GM12878 (cell line): Measurements from ENCODE around the gene FTO. TPM values are rescaled to one million over a fixed set of nuclear protein-coding genes. Genes with fewer than 3 reads are reported as not detected.

ENCODE experiments used
- ATAC-seq: fragments of 200-7000 bp; cut with Tn5 transposase; 3 replicates; pipeline ENCODE4 v1.9.1; 2020; ENCODE audit warnings: mild to moderate bottlenecking, moderate library complexity
- BruUV-seq: library from RNA; stranded (reverse); fragments of 400-500 nt; replicated peaks from 2 replicates; lab custom pipeline; 2021; lab: Mats Ljungman, UMichigan
- CTCF ChIA-PET: fragments of 300-600 bp; sonication (Branson Sonifier 250); formaldehyde crosslinking; extraction: SDS; loops from one replicate; lab custom pipeline; 2021; ENCODE audit warnings: inconsistent platforms; lab: Yijun Ruan, JAX
- POLR2A ChIA-PET: fragments of 350-600 bp; formaldehyde crosslinking; extraction: SDS; loops from one replicate; lab custom pipeline; 2021; ENCODE audit warnings: inconsistent platforms; lab: Charles Lee
- RAD21 ChIA-PET: fragments of 300-600 bp; sonication (Branson Sonifier 250); formaldehyde crosslinking; loops from one replicate; lab custom pipeline; 2023; ENCODE audit warnings: antibody characterized with exemption; ENCODE audit not compliant: unreplicated experiment; lab: Charles Lee
- SMC1A ChIA-PET: fragments of 300-600 bp; sonication (Branson Sonifier 250); formaldehyde crosslinking; loops from one replicate; lab custom pipeline; 2023; ENCODE audit not compliant: unreplicated experiment, uncharacterized antibody; lab: Charles Lee
- DNase-seq: peaks from one replicate; pipeline ENCODE4 v3.0.0-alpha.2; 2011; ENCODE audit warnings: low read depth, low spot score
- FAIRE-seq: peaks from 3 replicates; lab custom pipeline; 2011; peaks lifted over from hg19 to GRCh38; lab: Jason Lieb, UNC
- H2AFZ ChIP-seq: 2 replicates; pipeline ENCODE4 v1.6.0; 2011; ENCODE audit warnings: low read depth, low read length, control low read depth; ENCODE audit not compliant: control insufficient read depth
- H3K27ac ChIP-seq: 2 replicates; pipeline ENCODE4 v1.5.1; 2011; ENCODE audit warnings: control low read depth; ENCODE audit not compliant: control insufficient read depth, insufficient read depth
- H3K27me3 ChIP-seq, 2 experiments: replicated peaks in 1 of 2; 2 replicates each; pipeline versions ENCODE4 v1.6.0 to v1.6.1; 2011; ENCODE audit warnings: low read length in 1 of 2; ENCODE audit not compliant: control insufficient read depth in 2 of 2, insufficient read depth in 2 of 2
- H3K36me3 ChIP-seq, 2 experiments: 2 replicates each; pipeline ENCODE4 v1.5.1; 2011; ENCODE audit warnings: low read length in 1 of 2; ENCODE audit not compliant: control insufficient read depth in 2 of 2, insufficient read depth in 2 of 2
- H3K4me1 ChIP-seq: 2 replicates; pipeline ENCODE4 v1.6.1; 2011; ENCODE audit warnings: mild to moderate bottlenecking, low read length, moderate library complexity, mixed read lengths; ENCODE audit not compliant: control insufficient read depth, insufficient read depth
- H3K4me2 ChIP-seq: 2 replicates; pipeline ENCODE4 v1.6.0; 2011; ENCODE audit warnings: control low read depth; ENCODE audit not compliant: control insufficient read depth, insufficient read depth
- H3K4me3 ChIP-seq: fragments of 200-600 bp; sonication (generic); 2 replicates; pipeline ENCODE4 v1.5.1; 2016
- H3K79me2 ChIP-seq: 2 replicates; pipeline ENCODE4 v1.6.0; 2011; ENCODE audit warnings: low read length; ENCODE audit not compliant: control insufficient read depth, insufficient read depth
- H3K9ac ChIP-seq: 2 replicates; pipeline ENCODE4 v1.8.0; 2011; ENCODE audit warnings: low read length, control low read depth, mixed read lengths; ENCODE audit not compliant: control insufficient read depth, insufficient read depth
- H3K9me3 ChIP-seq: replicated peaks from 3 replicates; pipeline ENCODE4 v1.5.1; 2011; ENCODE audit warnings: mild to moderate bottlenecking, low read length; ENCODE audit not compliant: control insufficient read depth, insufficient read depth
- H4K20me1 ChIP-seq: 2 replicates; pipeline ENCODE4 v1.6.0; 2011; ENCODE audit not compliant: control insufficient read depth, insufficient read depth
- ASH2L ChIP-seq: fragments of 300-600, 200-600 bp; sonication (generic); IDR thresholded peaks from 2 replicates; pipeline ENCODE4 v1.6.1; 2017; ENCODE audit warnings: low read depth, mild to moderate bottlenecking, borderline replicate concordance
- CEBPZ ChIP-seq: fragments of 150-350 bp; IDR thresholded peaks from 2 replicates; pipeline ENCODE4 v1.6.1; 2016; ENCODE audit warnings: low read depth, low read length
- CHD2 ChIP-seq: IDR thresholded peaks from 2 replicates; pipeline ENCODE4 v1.6.1; 2011; ENCODE audit warnings: low read depth, low read length, improper control_type of control experiment, borderline replicate concordance
- CHD4 ChIP-seq: fragments of 200-600 bp; sonication (generic); IDR thresholded peaks from 2 replicates; pipeline ENCODE4 v1.6.1; 2016; ENCODE audit warnings: mild to moderate bottlenecking
- CUX1 ChIP-seq: IDR thresholded peaks from 2 replicates; pipeline ENCODE4 v1.6.1; 2012; ENCODE audit warnings: improper control_type of control experiment, low read depth, low read length; ENCODE audit not compliant: insufficient replicate concordance
- HDAC6 ChIP-seq: fragments of 200-600 bp; sonication (generic); IDR thresholded peaks from one replicate; pipeline ENCODE4 v1.8.0; 2017; ENCODE audit warnings: antibody characterized with exemption; ENCODE audit not compliant: unreplicated experiment
- IRF4 ChIP-seq: IDR thresholded peaks from 2 replicates; pipeline ENCODE4 v1.6.1; 2011; ENCODE audit warnings: low read depth, low read length
- MAX ChIP-seq: IDR thresholded peaks from 2 replicates; pipeline ENCODE4 v1.6.1; 2012; ENCODE audit warnings: low read depth, low read length, improper control_type of control experiment
- MTA2 ChIP-seq: fragments of 450-650 bp; IDR thresholded peaks from 2 replicates; pipeline ENCODE4 v1.6.1; 2016; ENCODE audit warnings: low read depth, mild to moderate bottlenecking, moderate library complexity
- NFXL1 ChIP-seq: fragments of 450-650 bp; IDR thresholded peaks from 2 replicates; pipeline ENCODE4 v1.6.1; 2017; ENCODE audit warnings: antibody characterized with exemption, mild to moderate bottlenecking, borderline replicate concordance
- POLR2AphosphoS5 ChIP-seq: IDR thresholded peaks from 2 replicates; pipeline ENCODE4 v1.6.1; 2011; ENCODE audit warnings: mild to moderate bottlenecking, low read length, inconsistent platforms
- RAD21 ChIP-seq: IDR thresholded peaks from 2 replicates; pipeline ENCODE4 v1.6.1; 2011; ENCODE audit warnings: mild to moderate bottlenecking, low read depth, low read length, moderate library complexity; ENCODE audit not compliant: insufficient read depth
- RCOR1 ChIP-seq: conservative IDR thresholded peaks from 2 replicates; pipeline ENCODE4 v1.6.1; 2012; ENCODE audit warnings: low read depth, low read length, improper control_type of control experiment
- RUNX3 ChIP-seq: IDR thresholded peaks from 2 replicates; pipeline ENCODE4 v1.6.1; 2012; ENCODE audit warnings: low read length, inconsistent platforms
- SMARCA5 ChIP-seq: fragments of 450-650 bp; IDR thresholded peaks from 2 replicates; pipeline ENCODE4 v1.6.1; 2017; ENCODE audit warnings: mild to moderate bottlenecking
- WGBS: methylation state at CpG from one replicate; pipeline ENCODE4 v1.1.6; 2016; ENCODE audit warnings: low lambda C conversion rate; ENCODE audit not compliant: insufficient replicate concordance, insufficient coverage; ENCODE audit errors: missing lambda C conversion rate; 5-methylcytosine and 5-hydroxymethylcytosine counted together
- in situ Hi-C: fragments of 300-500 bp; cut with MboI; formaldehyde crosslinking; loops from 9 replicates; pipeline ENCODE4 v1.14.3; 2018; ENCODE audit warnings: mixed read lengths
- intact Hi-C: fragments of 100-400 bp; cut with micrococcal nuclease; formaldehyde crosslinking; loops from one replicate; pipeline ENCODE4 v1.14.2; 2022; ENCODE audit not compliant: unreplicated experiment
- polyA plus RNA-seq, 11 experiments: library from polyadenylated mRNA; depleted of rRNA in 4 of 11; unstranded in 6 of 11; stranded (reverse) in 5 of 11; fragments of >200 nt; fragmentation: Nextera tagmentation in 4 of 11; fragmentation: Illumina TruSeq in 1 of 11; extraction: Ambion mirVana in 4 of 11; extraction: Trizol in 1 of 11; gene quantifications; 1 replicate in 1 of 11; 2 replicates in 10 of 11; pipeline versions ENCODE4 v1.2.1 to v1.2.3, GENCODE V29; 2011 to 2016; ENCODE audit warnings: inconsistent platforms in 2 of 11, missing spikeins in 2 of 11, low read depth in 1 of 11
- total RNA-seq, 4 experiments: library from RNA; depleted of rRNA in 3 of 4; stranded (reverse); fragments of >200 nt in 3 of 4; fragmentation: Illumina TruSeq in 1 of 4; extraction: Trizol in 1 of 4; gene quantifications; 2 replicates each; pipeline versions ENCODE4 v1.2.1 to v1.2.3, GENCODE V29; 2013 to 2021

Gene FTO
- total and polyA plus RNA-seq, 10 of the 15 experiments (the other 5 are each of a cell fraction or from before 2014, with no cell fraction given): 20.1 to 55.0 (median 47.0) TPM

GRCh38 chr16:53680756-53681155 lies 23.2 kb upstream of the FTO start (continued):
- TF ChIP-seq MTA2: no peak
- no peak for TF ChIP-seq SMARCA5

GRCh38 chr16:53681354-53681753 lies 22.6 kb upstream of the FTO start:
- Histone ChIP-seq H3K4me1 (no peaks in the 10 kb centered on the region), H3K9me3 (no peaks in the 10 kb centered on the region), H3K9ac (no peak overlapping the region), H4K20me1 (no peaks in the 10 kb centered on the region), H2AFZ (no peak overlapping the region), H3K36me3 (no peaks in the 10 kb centered on the region), H3K27me3 (no peaks in the 10 kb centered on the region), H3K4me3 (no peak overlapping the region), H3K4me2 (no peak overlapping the region), H3K79me2 (no peaks in the 10 kb centered on the region), H3K27ac (no peak overlapping the region)
- DNase-seq (no peak), FAIRE-seq (no peak), ATAC-seq (no peak)
- in situ Hi-C loops (no loop called here), intact Hi-C loops (no loop called here)
- SMC1A ChIA-PET: interaction anchor here (1.2 to 1.5 kb wide), 2 partner anchors 10 to 96 kb away, joined by 3 to 4 read pairs; no protein-coding TSS in a partner anchor
- 73% methylated on average over 2 of the region's 2 CpGs for WGBS
- no TSS peak for BruUV-seq
- CTCF ChIA-PET: no interaction called here
- RAD21 ChIA-PET: no interaction called here
- POLR2A ChIA-PET: no interaction called here
- TF ChIP-seq IRF4: no peak
- TF ChIP-seq RCOR1: no peak
- TF ChIP-seq CHD2: no peak
- TF ChIP-seq CEBPZ: no peak
- no peak for TF ChIP-seq RAD21
- TF ChIP-seq MAX: no peak
- TF ChIP-seq CHD4: no peak
- TF ChIP-seq POLR2AphosphoS5: no peak
- TF ChIP-seq CUX1: no peak
- TF ChIP-seq RUNX3: no peak
- no peak for TF ChIP-seq ASH2L
- no peak for TF ChIP-seq HDAC6
- no peak for TF ChIP-seq NFXL1
